A673 (cell line): ENCODE results near the gene CRHR1.

Source experiments
- CTCF ChIP-seq: fragments of 300-800, 200-600 bp; sonication (generic); conservative IDR thresholded peaks from 2 replicates; pipeline ENCODE4 v1.5.1; 2017; ENCODE audit warnings: low read depth, mild to moderate bottlenecking, antibody characterized with exemption, low read length, moderate library complexity, mixed read lengths
- EZH2 ChIP-seq: fragments of 200-600 bp; sonication (generic); IDR thresholded peaks from 2 replicates; pipeline ENCODE4 v1.6.1; 2017; ENCODE audit warnings: borderline replicate concordance, low read depth, mild to moderate bottlenecking, mixed read lengths, antibody characterized with exemption, low read length; ENCODE audit not compliant: poor library complexity, severe bottlenecking

DNA sequence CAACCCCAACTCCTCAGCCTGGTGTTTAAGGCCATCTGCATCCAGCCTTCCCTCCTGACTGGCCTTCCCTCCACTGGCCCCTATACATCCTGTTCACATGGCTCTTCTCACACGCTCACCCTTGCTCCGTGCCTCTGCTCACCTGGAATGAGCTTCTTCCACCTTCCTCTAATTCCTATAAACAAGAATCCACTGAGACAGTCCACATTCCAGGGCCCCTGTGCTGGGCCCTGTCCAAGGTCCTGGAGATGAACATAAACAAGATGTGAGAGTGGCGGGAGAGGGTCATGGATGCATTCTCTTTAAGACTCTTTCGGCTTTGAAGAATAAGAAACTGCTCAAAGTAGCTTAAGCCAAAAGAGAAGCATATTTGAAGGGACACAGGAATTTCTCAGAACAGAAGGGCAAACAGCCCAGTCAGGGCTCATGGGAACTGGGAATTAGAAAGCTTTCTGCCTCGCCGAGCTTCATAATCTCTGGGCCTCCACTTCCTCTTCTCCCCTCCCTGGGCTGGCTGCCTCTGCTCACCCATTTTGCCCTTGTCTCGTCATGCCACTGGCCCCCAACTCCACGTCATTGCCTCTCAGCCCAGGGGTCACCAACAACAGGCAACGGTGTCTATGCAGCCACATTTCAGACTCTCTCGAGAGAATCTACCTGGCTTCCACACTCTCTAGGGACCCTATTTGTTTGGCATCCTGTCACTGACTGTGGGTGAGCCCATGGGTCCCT lies 74.0 kb downstream of the CRHR1 start:
- TF ChIP-seq CTCF (no peak), EZH2 (no peak)
